Smooth muscle cell of the brain vasculature (primary cell): ENCODE results near the gene NELL1.
"Not testable (repeated sequence)": the region's sequence is repeated elsewhere in the genome, so short reads cannot be mapped to it uniquely, and the experiment has no call there.

Experiments
- DNase-seq: peaks from one replicate; pipeline ENCODE4 v3.0.0-alpha.2; 2012; ENCODE audit warnings: low read depth, low spot score

NELL1 gene

DNA sequence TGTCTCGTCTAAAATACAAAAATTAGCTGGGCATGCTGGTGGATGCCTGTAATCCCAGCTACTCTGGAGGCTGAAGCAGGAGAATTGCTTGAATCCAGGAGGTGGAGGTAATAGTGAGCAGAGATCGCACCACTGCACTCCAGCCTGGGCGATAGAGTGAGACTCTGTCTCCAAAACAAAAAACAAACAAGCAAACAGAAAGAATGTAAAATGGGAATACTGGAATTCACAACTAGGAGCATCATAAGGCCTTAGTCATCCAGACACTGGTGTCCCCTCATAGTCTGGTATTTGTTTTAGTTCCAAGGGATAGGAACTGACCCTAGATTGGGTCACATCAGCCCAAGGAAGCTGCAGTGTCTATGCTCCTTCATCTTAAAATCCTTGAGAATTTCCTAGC, 520.8 kb downstream of the NELL1 start:
- no peak for DNase-seq

- no peak for DNase-seq
Measured at GRCh38 chr11:21195995-21196394, 526.6 kb downstream of the NELL1 start.

DNA sequence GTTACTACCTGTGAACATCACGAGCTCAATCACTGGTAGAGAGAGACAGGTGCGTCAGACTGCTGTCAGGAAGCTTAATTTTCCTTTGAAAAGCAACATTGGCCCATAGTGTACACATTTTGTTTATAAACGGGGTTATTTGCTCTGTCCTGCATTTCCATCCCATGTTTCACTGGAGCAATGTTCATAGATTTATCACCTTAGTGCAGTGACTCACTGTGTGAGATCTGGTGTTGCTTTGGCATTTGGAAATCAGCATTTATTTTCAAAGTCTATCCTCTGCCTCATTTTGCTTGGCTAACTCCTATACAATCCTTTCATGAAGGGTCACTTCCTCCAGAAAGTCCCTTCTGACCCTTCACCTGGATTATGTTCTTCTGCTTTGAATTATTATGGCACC, 529.1 kb downstream of the NELL1 start:
- no peak for DNase-seq

DNA sequence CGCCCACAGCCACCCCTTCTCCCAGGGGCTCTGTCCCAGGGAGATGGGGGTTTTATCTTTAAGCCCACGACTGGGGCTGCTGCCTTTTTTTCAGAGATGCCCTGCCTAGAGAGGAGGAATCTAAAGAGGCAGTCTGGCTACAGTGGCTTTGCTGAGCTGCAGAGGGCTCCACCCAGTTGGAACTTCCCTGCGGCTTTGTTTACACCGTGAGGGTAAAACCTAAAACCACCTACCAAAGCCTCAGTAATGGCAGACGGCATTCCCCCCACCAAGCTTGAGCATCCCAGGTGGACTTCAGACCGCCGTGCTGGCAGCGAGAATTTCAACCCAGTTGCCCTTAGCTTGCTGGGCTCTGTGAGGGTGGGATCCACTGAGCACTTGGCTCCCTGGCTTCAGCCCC, 535.8 kb downstream of the NELL1 start:
- no peak for DNase-seq

DNA sequence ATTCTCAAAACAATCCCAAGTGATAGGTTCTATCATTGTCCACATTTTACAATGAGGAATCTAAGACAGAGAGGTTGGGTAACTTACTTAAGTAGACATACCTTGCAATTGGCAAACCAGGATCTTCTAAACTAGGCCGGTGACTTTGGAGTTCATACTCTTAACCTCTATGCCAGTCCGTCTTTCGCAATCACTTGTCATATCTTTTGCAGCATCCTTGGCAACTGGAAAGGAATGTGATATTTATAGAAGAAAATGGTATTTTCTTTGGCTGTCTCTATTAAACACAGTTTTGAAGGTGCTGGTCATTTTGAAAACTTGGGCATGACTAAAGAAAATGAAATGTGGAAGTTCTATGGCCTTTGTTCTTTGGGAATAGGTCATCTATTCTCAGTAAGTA, 556.5 kb downstream of the NELL1 start:
- DNase-seq: no peak

DNA sequence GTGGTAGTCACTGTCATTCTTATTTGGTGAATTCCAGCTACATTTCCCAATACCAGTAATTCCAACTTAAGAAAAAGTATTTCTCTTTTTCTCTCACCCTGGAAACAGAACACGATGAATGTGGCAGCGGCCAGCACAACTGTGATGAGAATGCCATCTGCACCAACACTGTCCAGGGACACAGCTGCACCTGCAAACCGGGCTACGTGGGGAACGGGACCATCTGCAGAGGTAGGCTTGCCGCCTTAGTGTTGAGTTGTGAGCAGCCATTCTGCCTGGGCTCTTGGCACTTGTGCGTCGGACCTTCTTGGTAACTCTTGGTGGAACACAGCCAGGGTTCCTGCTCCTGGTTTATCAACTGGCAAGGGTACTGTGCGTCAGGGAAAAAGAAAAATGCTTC, 559.8 kb downstream of the NELL1 start:
- DNase-seq: no peak

- DNase-seq: no peak
Measured at GRCh38 chr11:21250196-21250595, 580.8 kb downstream of the NELL1 start.

DNA sequence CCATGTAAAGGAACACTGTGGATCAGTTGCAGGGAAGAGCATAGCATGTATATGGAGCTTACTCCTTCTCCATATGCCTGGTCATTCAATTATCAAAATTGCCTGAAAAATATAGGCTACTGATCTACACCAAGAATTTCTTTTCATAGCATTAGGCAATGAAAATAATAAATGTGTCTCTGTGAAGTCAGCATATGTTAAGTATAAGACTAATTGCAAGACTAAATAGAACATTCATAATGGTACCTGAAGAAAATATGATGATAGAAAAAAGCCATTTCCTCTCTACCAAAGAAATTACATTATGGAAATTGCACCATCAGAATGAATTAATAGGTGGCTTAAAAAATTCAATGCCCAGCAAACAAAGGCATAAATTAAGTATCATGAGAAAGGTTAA, 584.7 kb downstream of the NELL1 start:
- no peak for DNase-seq

DNA sequence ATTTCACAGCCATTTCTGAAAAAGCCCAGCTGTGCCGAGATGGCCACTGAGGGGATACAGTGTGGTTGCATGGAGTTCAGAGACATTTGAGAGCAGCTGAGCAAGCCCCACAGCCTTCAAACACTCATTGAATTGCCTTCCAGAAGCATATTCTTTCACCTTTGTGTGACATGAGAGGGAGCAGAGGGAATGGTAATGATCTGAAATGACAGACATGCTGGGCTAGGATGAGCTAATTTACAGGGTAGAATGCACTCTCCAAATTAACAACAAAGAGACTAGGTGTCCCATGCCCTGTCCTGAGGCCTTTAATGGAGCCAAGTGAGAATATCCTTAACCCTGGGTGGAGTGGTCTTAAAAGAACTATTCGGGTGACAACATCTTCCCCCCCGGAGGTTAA, 585.4 kb downstream of the NELL1 start:
- no peak for DNase-seq

- no peak for DNase-seq
Measured at GRCh38 chr11:21257461-21257860, 588.1 kb downstream of the NELL1 start.

DNA sequence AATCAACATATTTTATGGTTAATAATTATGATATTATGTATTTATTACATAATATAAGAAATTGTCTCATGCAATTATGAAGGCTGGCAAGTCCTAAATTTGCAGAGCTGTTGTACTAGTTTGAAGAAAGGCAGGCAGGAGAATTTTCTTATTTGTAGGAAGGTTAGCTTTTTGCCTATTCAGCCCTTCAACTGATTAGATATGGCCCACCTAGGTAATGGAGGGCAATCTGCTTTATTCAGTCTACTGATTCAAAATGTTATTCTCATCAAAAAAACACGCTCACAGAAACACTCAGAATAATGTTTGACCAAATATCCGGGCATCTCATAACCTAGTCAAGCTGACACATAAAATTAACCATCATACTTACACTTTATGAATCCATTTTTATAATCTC, 589.0 kb downstream of the NELL1 start:
- no peak for DNase-seq

GRCh38 chr11:21260101-21260500, 590.7 kb downstream of the NELL1 start:
- DNase-seq: no peak

GRCh38 chr11:21262992-21263391, 593.6 kb downstream of the NELL1 start:
- DNase-seq: no peak

- DNase-seq: no peak
Measured at GRCh38 chr11:21264125-21264524, 594.7 kb downstream of the NELL1 start.

- DNase-seq: no peak
Measured at GRCh38 chr11:21268036-21268435, 598.6 kb downstream of the NELL1 start.

- DNase-seq: not testable (repeated sequence)
Measured at GRCh38 chr11:21272139-21272538, 602.8 kb downstream of the NELL1 start.

GRCh38 chr11:21278840-21279239, 609.5 kb downstream of the NELL1 start:
- DNase-seq: no peak

DNA sequence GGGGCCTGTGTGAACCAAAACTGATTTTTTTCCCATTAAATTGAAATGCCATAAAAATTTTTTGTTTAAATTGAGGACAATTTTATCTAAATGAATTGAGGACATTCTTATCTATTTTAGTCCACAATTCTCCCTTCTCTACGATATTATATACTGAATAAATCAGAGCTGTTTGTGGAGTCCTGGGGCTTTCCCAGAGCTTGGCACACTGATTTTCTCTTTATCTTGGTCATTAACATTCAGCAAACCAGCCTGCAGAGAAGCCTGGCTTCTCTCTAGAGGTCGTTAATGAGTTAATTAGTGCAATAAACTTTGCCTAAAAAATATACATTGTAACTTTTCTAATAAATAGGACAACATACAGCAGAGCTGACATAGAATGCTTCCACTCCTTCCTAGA, 615.7 kb downstream of the NELL1 start:
- DNase-seq: no peak

DNA sequence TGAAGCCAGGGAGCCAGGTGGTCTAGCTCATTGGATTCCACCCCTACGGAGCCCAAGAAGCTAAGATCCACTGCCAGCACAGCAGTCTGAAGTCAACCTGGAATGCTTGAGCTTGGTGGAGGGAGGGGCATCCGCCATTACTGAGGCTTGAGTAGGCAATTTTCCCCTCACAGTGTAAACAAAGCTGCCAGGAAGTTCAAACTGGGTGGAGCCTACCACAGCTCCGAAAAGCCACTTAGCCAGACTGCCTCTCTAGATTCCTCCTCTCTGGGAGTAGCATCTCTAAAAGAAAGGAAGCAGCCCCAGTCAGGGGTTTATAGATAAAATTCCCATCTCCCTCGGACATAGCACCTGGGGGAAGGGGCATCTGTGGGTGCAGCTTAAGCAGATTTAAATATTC, 620.3 kb downstream of the NELL1 start:
- DNase-seq: no peak

GRCh38 chr11:21295508-21295907, 626.1 kb downstream of the NELL1 start:
- DNase-seq: no peak

DNA sequence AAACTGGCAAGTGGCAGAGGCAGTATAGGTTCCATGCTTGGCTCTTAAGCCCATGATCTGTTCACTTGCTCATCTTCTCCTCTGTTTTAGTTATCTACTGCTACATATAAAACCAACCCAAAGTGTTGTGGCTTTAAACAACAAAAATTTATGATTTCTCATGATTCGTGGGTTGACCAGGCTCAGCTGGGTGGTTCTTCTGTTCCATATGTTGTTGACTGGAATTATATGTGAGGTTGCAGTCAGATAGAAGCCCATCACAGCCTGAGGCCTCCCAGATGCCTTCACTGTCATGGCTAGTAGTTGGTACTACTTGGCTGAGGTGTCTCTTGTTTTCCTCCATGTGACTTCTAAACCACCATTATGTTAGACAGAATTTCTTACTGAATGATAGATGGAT, 632.6 kb downstream of the NELL1 start:
- no peak for DNase-seq

DNA sequence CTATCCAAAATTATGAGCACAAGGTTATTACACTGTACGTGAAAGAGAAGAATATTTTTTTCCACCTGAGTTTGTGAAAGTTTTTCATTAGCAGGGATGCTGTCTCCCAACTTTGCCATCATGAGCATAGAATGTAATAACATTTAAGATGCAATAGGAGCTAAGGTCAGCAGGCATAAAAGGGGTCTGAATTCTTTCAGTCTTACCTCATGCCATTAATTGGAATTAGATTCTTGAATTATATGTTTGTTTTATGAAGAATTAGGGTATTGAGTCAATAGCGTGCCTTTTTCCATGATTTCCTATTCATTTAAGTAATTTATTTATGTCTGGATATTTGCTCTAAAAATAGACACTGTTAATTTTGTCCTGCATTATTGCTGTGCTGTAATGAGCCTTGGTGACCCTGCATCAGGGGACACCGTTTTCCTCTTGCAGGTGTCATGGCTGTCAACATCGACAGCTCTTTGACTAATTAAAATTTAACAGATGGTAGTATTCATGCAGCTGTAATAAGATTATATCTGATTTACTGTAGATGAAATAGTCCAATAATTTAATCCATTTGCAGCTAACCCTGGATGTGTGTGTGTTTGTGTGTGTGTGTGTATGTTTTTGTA, 637.5 kb downstream of the NELL1 start:
- no peak for DNase-seq

- no peak for DNase-seq
Measured at GRCh38 chr11:21307874-21308273, 638.5 kb downstream of the NELL1 start.

DNA sequence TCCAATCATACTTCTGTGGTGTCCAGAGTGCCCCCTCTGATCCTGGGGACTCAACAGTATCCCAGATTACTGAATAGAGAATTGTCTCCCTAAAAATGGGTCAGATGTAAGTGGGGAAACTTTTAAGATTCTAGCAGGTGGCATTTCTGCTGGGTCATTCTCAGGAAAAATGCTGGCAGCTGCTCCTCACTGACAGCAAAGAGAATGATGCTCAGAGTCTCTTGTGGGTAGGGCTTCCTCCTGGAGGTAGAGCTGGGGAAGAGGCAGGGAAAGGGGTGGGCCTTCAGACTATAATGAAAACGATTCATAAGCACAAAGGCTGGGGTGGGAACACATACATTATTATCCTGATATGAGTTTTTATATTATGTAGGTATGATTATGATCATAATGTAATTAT, 647.2 kb downstream of the NELL1 start:
- no peak for DNase-seq
